NCI-H2227 treated with DMSO at 0.1 percent for 48 hours (cell line): Measurements from ENCODE around the gene FAM241A.
"Not testable (repeated sequence)": the region's sequence is repeated elsewhere in the genome, so short reads cannot be mapped to it uniquely, and the experiment has no call there.

Experiments
- DNase-seq: peaks from one replicate; lab custom pipeline; 2025; lab: John Stamatoyannopoulos, UW

Gene FAM241A

DNA sequence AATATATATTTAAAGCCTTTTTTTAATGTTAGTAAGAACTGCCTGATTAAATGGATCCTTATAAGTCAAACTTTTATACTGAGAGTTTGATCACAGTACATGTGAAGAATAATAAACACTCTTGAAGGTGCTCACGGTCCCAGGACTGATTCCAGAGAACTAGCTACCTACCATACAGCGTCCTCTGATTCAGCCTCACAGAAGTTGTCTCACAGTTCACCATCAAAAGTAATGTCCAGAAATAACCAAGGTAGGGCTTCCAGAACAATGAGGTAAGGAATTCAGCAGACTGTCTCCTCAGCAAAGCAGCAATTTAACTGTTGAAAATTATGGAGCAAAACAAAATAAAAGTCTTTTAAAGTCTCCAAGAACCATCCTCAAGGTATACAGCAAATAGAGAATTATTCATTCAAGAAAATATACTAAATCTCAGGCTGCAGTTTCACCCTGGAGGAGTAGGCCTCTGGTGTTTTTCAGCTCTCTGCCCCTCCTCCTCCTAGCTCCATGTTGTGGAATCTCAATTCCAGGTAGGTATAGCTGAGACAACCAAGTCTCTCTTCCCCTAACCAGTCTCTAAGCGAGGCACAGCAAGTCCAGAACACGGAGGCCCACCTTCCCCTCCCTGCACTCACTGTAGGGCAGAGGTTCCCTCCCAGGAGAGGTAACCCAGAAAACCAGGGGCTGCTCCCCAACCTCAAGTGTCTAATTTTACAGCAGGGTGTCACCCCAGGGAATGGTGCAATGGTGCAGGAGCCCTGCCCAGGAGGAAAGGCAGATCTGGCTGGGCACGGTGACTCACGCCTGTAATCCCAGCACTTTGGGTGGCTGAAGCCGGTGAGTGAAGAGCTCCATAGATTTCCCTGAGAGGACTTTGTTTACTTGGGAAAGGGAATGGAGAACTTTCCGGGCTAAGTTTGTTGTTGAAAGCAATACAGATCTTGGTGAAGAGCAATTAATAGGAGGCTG, 28.6 kb downstream of the FAM241A start:
- no peak for DNase-seq

DNA sequence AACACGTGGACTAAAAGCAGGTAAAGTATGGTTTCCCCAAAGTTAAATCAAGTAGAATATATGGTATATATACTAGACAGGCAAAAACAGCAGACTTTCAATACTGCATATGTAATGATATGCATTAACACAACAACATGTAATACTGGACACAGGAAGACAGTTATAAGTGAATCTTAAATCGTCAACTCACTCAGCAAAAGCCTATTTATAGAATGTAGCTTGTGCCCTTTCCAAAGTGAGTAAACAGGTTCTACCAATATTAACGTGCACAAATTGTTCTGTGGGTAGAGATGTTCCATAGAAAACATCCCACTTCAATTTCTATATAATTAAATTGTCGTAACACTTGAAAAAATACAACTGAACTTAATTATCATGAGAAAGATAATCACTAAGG, 30.6 kb downstream of the FAM241A start:
- no peak for DNase-seq

DNA sequence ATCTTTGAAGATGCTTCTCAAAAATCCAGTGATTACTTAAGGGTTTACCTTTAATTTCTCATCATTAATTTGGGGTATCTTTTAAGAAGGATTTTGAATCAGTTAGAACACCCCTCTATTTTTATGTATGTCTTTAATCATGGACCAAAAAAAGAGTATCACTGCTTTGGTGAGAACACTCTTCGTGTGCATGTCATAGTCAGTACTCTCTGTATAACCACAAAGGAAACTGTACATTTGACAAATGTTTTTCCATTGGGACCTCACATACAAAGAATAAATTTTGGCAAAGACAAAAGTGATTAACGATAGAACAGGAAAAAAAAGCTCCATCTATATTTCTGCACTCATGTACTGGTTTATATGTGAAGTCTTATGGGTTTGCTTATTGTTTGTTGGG, 31.3 kb downstream of the FAM241A start:
- DNase-seq: no peak

DNA sequence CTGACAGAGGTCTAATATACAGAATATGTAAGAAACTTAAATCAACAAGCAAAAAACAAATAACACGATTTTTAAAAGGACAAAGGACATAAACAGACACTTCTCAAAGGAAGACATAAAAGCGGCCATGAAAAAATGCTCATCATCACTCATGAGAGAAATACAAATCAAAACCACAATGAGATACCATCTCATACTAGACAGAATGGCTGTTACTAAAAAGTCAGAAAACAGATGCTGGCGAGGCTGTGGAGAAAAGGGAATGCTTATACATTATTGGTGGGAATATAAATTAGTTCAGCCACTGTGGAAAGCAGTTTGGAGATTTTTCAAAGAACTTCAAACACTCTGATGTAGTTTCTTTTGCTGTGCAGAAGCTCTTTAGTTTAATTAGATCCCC, 33.5 kb downstream of the FAM241A start:
- DNase-seq: not testable (repeated sequence)

DNA sequence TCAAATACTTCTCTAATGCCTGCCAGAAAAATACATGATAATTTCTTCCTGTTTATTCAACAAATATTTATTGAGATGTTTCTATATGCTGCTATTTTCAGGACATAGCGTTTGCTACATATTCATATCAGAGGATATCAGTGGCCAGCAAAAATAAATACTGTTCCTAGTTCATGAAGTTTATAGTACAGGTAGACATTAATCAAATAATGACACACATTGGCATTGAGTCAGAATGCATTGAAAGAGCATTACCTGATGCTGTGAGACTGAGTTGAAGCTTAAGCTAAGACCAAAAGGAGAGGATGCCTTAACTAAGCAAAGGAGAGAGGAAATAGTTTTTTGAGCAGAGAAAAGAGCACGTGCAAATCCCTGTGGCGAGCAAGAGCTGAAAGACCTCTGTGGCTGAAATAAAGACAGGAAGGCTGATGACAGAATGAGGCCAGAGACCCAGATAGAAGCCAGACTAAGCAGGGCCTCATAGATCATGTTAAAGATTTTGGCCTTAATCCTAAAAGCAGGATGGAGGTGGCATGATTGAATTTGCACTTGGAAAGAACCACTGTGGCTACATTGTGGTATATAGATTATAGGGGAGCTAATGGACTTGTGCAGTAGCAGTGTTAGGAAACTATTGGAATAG, 36.2 kb downstream of the FAM241A start:
- no peak for DNase-seq

DNA sequence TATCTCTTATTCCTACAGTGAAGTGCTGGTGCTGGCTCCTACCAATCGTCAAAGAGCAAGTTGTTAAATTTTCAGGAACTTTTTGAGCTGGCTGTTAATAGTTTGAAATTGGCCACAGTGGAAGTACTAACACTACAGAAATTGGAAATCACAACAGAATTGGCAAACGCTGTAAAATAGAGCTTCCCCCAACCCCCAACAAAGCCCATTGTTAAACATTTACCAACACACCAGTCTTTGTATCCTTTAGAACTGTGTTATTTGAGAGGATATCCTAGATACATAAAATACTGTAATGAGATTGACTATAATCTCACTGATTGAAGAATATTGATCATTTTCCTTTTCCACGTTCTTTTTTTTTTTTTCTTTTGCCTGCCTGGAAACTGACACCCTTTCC, 37.4 kb downstream of the FAM241A start:
- DNase-seq: no peak

DNA sequence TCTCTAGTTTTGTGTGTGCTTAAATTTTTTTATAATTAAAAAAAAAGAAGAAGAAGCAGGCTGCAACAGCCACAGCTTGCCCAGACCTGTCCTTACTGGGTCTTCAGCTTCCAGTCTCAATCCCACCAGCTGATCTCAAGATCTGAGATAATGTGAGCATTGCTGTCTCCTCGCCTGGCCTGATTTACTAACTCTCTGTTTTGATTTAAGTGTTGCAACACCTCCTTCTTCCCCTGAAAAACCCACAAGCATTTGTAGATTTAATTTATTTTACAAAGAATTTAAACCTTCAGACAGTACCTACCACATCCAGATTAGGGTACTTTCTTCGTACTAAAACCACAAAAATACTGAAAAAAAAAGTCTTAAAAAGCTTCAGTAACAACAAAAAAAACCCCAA, 38.0 kb downstream of the FAM241A start:
- no peak for DNase-seq

DNA sequence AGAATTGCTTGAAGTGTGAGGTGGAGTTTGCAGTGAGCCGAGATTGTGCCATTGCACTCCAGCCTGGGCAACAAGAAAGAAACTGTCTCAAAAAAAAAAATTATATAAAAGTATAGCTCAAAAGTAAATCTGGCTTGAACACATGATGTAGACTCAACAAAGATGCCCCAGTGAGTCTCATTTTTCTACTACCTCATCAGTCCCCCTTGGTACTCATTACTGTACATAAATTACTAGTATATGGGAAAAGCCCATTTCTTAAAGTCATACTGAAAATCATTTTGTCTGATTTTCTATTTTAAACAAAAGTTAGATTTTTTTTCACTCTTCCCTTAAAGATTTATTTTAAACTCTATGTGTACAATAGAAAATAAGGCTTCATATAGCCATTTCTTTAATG, 39.2 kb downstream of the FAM241A start:
- no peak for DNase-seq

DNA sequence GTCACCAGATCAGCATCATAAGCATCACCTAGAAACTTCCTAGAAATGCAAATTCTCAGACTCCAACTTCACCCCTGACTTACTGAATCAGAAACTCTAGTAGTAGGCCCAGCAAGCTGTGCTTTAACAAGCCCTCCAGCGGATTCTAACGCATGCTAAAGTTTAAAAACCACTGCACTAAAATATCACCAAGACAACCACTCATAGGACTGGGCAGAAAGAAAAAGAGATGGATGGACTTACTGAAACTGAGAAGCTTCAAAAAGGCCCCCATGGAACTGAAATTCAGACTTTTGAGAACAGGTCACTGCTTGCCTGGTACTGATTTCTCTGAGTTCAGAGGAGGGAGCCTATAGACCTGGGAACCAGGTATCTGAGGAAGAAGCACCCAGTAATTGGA, 40.1 kb downstream of the FAM241A start:
- DNase-seq: no peak

DNA sequence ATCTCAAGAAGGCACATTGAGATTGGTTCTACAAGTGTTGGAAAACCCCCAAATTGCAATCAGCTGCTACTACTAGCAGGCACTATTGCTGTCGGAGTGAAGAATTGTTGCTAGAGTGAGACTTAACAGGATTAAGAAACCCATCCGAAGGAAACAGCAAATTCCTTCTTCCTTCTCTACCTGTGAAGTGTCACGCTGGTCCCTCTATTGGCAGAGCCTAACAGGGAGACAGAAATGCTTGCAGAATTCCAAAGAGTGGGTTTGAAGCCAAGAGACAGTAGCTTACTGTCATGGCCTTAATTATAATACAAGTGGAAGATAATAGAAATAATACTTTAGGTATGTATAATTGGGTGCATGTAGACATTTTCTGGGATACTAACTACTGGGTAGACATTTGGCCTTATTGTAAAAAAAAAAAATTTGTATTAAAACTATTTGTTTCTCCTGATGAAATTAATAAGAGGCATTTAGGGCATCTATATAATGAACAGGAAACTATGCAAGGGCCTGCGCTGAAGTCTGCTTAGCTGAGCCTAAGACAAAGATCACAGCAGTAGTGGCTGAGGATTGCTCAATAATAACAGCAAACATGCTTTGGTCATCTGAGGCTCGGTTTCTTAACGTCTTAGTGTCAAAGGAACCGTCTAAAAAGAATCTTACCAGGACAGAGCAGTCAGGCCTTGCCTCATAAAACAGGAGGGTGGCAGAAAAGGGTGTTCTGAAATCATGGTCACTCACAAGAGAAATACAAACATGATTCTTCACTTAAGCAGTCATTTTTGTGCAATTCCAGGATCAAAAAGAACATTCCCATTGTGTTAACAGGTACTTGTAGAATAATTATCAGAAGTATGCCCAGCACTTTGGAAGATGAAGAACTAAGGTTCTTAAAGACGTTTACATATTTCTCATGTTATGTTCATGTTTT, 40.8 kb downstream of the FAM241A start:
- no peak for DNase-seq

DNA sequence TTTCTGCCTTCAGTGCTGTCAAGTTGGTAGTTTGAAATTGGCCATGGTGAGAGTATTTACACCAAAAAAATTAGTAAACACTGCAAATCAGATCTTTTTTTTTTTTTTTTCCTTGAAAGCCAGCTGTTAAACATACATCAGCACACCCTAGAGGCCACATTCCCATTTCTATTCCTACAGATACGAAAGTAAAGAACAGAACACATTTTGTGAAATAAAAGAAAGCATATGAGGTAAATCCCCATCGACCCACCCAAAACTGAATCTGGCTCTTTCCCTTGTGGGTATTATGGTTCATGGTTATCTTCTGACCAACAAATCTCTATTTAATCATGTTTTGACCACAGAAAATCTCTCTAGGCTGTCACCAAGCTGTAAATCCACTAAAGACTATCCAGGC, 44.5 kb downstream of the FAM241A start:
- no peak for DNase-seq

DNA sequence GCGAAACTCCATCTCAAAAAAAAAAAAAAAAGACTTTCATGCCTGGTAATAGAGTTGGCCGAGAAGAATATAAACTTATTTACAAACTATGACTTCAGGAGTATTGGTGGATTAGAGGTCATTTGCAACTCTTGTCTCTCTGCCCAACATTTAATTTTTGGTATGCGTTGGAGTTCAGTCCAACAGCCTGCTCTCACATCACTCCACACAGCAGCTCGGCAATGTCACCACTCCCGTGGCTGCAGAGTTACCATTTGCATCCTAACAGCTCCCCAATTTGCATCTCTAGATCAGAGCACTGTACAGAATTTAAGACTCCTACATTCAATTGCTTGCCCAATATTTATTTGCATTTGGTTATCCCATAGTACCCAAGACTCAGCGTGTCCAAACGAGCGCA, 45.4 kb downstream of the FAM241A start:
- no peak for DNase-seq

DNA sequence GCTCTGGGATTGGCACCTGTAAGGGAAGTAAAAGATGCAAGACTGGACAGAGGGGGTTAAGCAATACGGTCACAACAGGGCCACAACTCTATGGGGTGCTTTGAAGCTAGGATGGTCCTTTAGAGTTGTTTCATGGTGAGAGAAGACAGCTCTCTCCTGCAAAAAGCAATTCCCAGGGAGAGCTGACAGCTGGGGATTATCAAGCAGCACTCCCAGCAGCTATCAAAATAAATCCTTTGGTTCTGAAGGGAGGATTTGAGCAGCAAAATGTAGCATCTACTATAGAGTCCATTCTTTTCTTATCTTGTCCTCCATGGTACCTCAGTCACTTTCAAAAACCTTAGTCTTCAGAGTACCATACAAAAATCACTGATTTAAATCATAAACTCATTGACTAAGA, 51.2 kb downstream of the FAM241A start:
- no peak for DNase-seq

DNA sequence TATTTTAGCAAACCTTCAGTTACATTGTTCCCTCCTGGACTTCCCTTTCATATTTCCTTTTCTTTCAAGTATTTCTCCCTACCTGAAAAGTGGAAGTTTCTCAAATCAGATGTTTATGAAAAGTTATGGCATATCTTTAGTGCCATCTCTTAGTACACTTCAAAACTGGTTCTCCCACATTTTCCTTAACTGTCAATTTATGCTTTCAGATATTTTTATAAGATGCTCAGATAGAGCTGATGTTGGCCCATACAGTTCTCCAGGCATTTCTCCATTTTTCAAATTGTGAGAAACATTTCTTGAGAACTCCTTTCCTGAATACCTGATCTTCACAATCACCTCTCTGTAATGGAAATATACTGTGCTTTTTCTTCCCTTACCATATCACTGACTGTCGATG, 53.8 kb downstream of the FAM241A start:
- DNase-seq: no peak

DNA sequence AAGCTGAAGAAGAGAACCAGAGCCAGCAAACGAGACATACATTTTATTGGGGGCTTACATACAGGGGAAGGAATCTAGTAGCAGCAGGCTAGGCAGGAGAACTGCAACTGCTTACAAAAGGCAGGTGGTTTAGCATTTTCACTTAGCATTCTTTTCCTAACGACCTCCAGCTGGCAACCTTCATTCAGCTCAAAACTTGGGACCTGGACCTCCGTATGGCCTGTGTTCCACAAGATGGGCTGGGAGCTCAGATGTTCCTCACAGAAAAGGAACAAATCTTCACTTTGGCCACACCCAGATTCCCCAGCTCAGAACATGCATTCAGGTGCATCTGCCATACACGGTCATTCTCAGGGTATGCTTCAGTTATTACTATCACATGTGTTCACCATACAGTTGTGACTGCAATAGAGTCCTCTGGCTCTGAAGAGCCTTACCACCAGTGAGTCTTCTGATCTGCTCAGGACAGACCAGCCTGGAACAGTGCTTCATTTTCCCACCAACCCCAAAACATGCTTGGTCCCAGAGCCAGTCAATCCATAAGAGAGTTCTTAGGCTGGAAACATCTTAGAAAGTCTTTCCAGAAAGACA, 56.8 kb downstream of the FAM241A start:
- no peak for DNase-seq

DNA sequence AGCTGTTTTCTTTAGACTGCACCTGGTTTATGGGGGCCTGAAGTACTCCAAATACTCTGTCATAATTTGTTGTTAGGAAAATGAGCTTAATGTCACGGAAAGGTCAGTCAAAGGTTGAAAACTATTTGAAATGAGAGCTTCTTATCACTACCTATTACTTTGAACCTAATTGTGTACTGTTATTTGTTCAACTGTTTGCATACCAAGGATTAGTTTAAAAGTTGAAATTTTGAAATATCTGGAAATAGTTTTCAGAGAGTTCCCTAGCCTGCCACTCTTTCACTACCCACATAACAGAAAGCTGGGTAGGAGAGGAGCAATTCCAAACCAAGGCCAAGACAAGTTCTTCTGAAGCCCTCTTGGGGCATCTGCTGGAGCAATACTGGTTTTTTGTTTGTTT, 58.3 kb downstream of the FAM241A start:
- no peak for DNase-seq

DNA sequence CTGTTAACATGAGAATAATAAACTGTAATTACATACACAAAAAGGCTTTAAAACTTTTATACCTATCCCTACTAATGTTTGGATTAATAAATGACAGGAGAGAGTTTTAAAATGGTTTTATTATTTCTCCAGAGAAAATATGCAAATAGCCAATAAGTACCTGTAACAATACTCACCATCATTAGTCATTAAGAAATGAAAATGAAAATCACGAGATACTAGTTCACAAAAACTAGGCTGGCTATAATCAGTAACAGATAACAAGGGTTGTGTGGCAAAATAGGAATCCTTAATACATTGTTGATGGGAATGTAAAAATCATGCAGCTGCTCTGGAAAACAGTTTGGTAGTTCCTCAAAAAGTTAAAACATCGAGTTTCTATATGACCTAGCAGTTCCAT, 61.2 kb downstream of the FAM241A start:
- no peak for DNase-seq

DNA sequence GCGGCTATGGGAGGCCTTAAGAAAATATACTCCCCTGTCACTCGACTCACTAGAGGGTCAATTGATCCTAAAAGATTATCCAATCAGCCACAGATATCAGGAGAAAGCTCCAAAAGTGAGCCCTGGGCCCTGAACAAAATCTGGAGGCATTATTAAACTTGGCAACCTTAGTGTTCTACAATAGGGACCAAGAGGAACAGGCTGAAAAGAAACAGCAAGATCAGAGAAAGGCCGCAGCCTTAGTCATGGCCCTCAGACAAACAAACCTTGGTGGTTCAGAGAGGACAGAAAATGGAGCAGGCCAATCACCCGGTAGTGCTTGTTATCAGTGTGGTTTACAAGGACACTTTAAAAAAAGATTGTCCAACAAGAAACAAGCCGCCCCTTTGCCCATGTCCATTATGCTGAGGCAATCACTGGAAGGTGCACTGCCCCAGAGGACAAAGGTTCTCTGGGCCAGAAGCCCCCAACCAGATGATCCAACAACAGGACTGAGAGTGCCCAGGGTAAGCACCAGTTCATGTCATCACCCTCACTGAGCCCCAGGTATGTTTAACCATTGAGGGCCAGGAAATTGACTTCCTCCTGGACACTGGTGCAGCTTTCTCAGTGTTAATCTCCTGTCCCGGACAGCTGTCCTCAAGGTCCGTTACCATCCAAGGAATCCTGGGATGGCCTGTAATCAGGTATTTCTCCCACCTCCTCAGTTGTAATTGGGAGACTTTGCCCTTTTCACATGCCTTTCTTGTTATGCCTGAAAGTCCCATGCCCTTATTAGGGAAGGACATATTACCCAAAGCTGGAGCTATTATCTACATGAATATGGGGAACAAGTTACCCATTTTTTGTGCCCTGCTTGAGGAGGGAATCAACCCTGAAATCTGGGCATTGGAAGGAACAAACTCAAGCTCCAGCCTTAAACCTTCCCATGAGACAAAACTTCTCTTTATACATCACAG, 63.2 kb downstream of the FAM241A start:
- not testable (repeated sequence) for DNase-seq

DNA sequence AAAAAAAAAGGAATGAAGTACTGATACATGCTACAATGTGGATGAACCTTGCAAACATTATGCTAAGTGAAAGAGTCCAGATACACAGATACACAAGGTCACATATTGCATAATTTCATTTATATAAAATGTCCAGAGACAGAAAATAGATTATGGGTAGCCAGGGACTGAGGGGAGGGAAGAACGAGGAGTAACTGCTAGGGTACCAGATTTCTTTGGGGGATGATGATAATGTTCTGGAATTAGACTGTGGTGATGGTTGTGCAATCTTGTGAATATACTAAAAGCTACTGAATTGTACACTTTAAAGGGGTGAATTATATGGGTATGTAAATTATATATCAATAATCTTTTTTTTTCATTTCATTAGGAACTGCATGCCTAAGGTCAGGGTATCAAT, 65.5 kb downstream of the FAM241A start:
- no peak for DNase-seq

DNA sequence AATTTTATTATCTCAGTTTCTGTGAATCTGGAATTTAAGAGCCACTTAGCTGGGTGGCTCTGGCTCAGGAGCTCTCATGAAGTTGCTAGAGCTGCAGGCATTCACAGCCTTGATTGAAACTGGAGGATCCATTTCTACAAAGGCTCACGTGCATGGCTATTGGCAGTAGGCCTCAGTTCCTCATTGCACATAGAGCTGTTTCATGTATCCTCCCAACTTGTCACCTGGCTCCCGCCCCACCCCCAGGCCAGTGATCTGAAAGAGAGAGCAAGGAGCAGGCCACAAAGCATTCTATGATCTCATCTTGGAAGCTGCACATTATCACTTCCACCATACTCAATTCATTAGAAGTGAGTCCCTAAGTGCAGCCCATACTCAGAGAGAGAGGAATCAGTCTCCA, 67.8 kb downstream of the FAM241A start:
- no peak for DNase-seq

DNA sequence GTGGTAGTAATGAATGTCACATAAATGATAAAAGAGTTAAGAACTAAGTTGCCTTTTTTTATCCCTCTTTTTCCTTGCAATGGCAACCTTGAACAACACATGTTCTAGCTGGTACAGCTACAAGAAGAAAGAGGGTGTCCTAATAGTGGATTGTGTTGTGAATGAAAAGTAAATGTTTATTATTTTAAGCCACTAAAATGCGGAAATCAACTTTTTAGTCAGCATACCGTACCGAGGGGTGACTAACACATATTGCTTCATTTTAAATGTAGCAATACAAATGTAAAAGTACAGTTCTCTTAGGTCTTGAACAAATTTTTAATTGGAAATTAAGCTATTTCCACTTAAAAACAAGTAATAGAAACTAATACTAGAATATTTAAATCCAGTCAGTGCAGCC, 68.6 kb downstream of the FAM241A start:
- DNase-seq: no peak
